ENCODE data around the gene PSG7. TPM values are rescaled to one million over a fixed set of nuclear protein-coding genes. Genes with fewer than 3 reads are reported as not detected.
"Not testable (repeated sequence)": the region's sequence is repeated elsewhere in the genome, so short reads cannot be mapped to it uniquely, and the experiment has no call there.

Gene PSG7
- total RNA-seq, 6 experiments from 2014 or later: not detected

- H3K4me1 ChIP-seq; ATAC-seq; H3K4me3 ChIP-seq; H3K27me3 ChIP-seq; H3K27ac ChIP-seq; H3K9me3 ChIP-seq; DNase-seq; H3K36me3 ChIP-seq; intact Hi-C loops (cut with DNase I): not testable (repeated sequence)
- WGBS (ENCODE audit: insufficient coverage, low coverage, low lambda C conversion rate, missing lambda C conversion rate): 14% methylated on average over 1 of the region's 5 CpGs
Observed at GRCh38 chr19:42882010-42882409, 55.0 kb downstream of the PSG7 start.

GRCh38 chr19:42881279-42881678, 55.7 kb downstream of the PSG7 start:
- DNase-seq; ATAC-seq; H3K27me3 ChIP-seq; H3K27ac ChIP-seq; H3K4me1 ChIP-seq; H3K36me3 ChIP-seq; H3K4me3 ChIP-seq; H3K9me3 ChIP-seq; intact Hi-C loops (cut with DNase I): not testable (repeated sequence)
- TF ChIP-seq CTCF (IDR thresholded peaks at IDR 0.05): peak in 1 of 4 donors; percentile 12
- 0% methylated on average over 3 of the region's 8 CpGs for WGBS (ENCODE audit: insufficient coverage, low coverage, low lambda C conversion rate, missing lambda C conversion rate)

GRCh38 chr19:42880621-42881020, 56.4 kb downstream of the PSG7 start:
- H3K27ac ChIP-seq; ATAC-seq; H3K27me3 ChIP-seq; DNase-seq; intact Hi-C loops (cut with DNase I); H3K4me3 ChIP-seq; H3K36me3 ChIP-seq; H3K4me1 ChIP-seq; H3K9me3 ChIP-seq: not testable (repeated sequence)
- WGBS (ENCODE audit: insufficient coverage, low coverage, low lambda C conversion rate, missing lambda C conversion rate): 80% methylated on average over 1 of the region's 9 CpGs

- Histone ChIP-seq H3K9me3 (no peaks in the 10 kb centered on the region), H3K4me3 (no peak within 1 kb of the TSS), H3K4me1 (no peaks in the 10 kb centered on the region), H3K36me3 (no peaks in the 10 kb centered on the region), H3K27ac (no peak within 1 kb of the TSS), H3K27me3 (no peaks in the 10 kb centered on the region)
- ATAC-seq: no peak
- DNase-seq: no peak
- 29% methylated on average over 2 of the region's 2 CpGs for WGBS (ENCODE audit: insufficient coverage, low coverage, low lambda C conversion rate, missing lambda C conversion rate)
- intact Hi-C loops (cut with DNase I): no loop called here
- TF ChIP-seq CTCF (IDR thresholded peaks at IDR 0.05): no peak
- TF ChIP-seq POLR2A (IDR thresholded peaks at IDR 0.05): no peak
Observed at GRCh38 chr19:42879613-42880012, 57.4 kb downstream of the PSG7 start, which contains the start of gene PSG1. Gene PSG1 (minus strand): TSS chr19:42879713. CDS start chr19:42879581, 132 bp downstream.

- H3K4me3 ChIP-seq; H3K36me3 ChIP-seq; ATAC-seq; intact Hi-C loops (cut with DNase I); H3K4me1 ChIP-seq; H3K27me3 ChIP-seq; H3K27ac ChIP-seq; H3K9me3 ChIP-seq; DNase-seq: not testable (repeated sequence)
Observed at GRCh38 chr19:42876596-42876995, 60.4 kb downstream of the PSG7 start.

GRCh38 chr19:42875881-42876280, 61.1 kb downstream of the PSG7 start:
- WGBS (ENCODE audit: insufficient coverage, low coverage, low lambda C conversion rate, missing lambda C conversion rate): 50% methylated on average over 1 of the region's 1 CpG
- H3K36me3 ChIP-seq; ATAC-seq; H3K4me3 ChIP-seq; H3K27me3 ChIP-seq; intact Hi-C loops (cut with DNase I); DNase-seq; H3K4me1 ChIP-seq; H3K27ac ChIP-seq; H3K9me3 ChIP-seq: not testable (repeated sequence)

GRCh38 chr19:42874901-42875813, 61.9 kb downstream of the PSG7 start:
- ATAC-seq; H3K36me3 ChIP-seq; H3K27me3 ChIP-seq; H3K9me3 ChIP-seq; H3K27ac ChIP-seq; intact Hi-C loops (cut with DNase I); H3K4me1 ChIP-seq; DNase-seq; H3K4me3 ChIP-seq: not testable (repeated sequence)
- WGBS (ENCODE audit: insufficient coverage, low coverage, low lambda C conversion rate, missing lambda C conversion rate): 67% methylated on average over 4 of the region's 4 CpGs

GRCh38 chr19:42874136-42874535, 62.9 kb downstream of the PSG7 start:
- DNase-seq; H3K4me1 ChIP-seq; H3K9me3 ChIP-seq; intact Hi-C loops (cut with DNase I); ATAC-seq; H3K4me3 ChIP-seq; H3K36me3 ChIP-seq; H3K27ac ChIP-seq; H3K27me3 ChIP-seq: not testable (repeated sequence)
- WGBS (ENCODE audit: insufficient coverage, low coverage, low lambda C conversion rate, missing lambda C conversion rate): 71% methylated on average over 3 of the region's 3 CpGs

All from right lobe of liver (tissue), 6 donors.